ENCODE measurements around the gene PNKP.

PNKP gene

GRCh38 chr19:49852631-49853126, 14.7 kb downstream of the PNKP start:
- TF ChIP-seq CTCF (conservative IDR thresholded peaks at IDR 0.05; ENCODE audit: low read length), result no peak
- no peak for DNase-seq (ENCODE audit: low read depth)
- H3K4me3 ChIP-seq (ENCODE audit: low read length), result peak overlapping the region; percentile 90

- peak overlapping the region; percentile 90 for H3K4me3 ChIP-seq (ENCODE audit: low read length)
- no peak for TF ChIP-seq CTCF (conservative IDR thresholded peaks at IDR 0.05; ENCODE audit: low read length)
- DNase-seq (ENCODE audit: low read depth), result no peak
These were observed 15.7 kb downstream of the PNKP start for GRCh38 chr19:49851456-49852259.

- H3K4me3 ChIP-seq (ENCODE audit: low read length), result peak within 1 kb of the TSS; percentile 90
- TF ChIP-seq CTCF (conservative IDR thresholded peaks at IDR 0.05; ENCODE audit: low read length), result no peak
- DNase-seq (ENCODE audit: low read depth), result peak; percentile 89
These were observed 16.7 kb downstream of the PNKP start, which contains the start of gene PTOV1 for GRCh38 chr19:49850487-49851342. TSS of gene PTOV1 (plus strand) at chr19:49851159.

- no peak for DNase-seq (ENCODE audit: low read depth)
- no peak for TF ChIP-seq CTCF (conservative IDR thresholded peaks at IDR 0.05; ENCODE audit: low read length)
- peak overlapping the region; percentile 90 for H3K4me3 ChIP-seq (ENCODE audit: low read length)
These were observed 17.2 kb downstream of the PNKP start for GRCh38 chr19:49850221-49850486.

GRCh38 chr19:49849433-49850220, 17.7 kb downstream of the PNKP start:
- no peak for TF ChIP-seq CTCF (conservative IDR thresholded peaks at IDR 0.05; ENCODE audit: low read length)
- no peak for DNase-seq (ENCODE audit: low read depth)
- peak overlapping the region; percentile 90 for H3K4me3 ChIP-seq (ENCODE audit: low read length)

GRCh38 chr19:49848938-49849337, 18.4 kb downstream of the PNKP start:
- no peak overlapping the region for H3K4me3 ChIP-seq (ENCODE audit: low read length)
- DNase-seq (ENCODE audit: low read depth), result no peak
- no peak for TF ChIP-seq CTCF (conservative IDR thresholded peaks at IDR 0.05; ENCODE audit: low read length)

All from AG10803 (cell line).